Activated CD8-positive, alpha-beta T cell treated with anti-CD3 and anti-CD28 coated beads for 36 hours (primary cell): ENCODE measurements around the gene SLC9A3. TPM values are rescaled to one million over a fixed set of nuclear protein-coding genes. Genes with fewer than 3 reads are reported as not detected.

Experiments
- ATAC-seq: fragments of 200-7000 bp; cut with Tn5 transposase; one replicate; pipeline ENCODE4 v1.10.0; 2021; ENCODE audit warnings: mild to moderate bottlenecking, moderate library complexity
- CTCF ChIA-PET: fragments of 350-600 bp; sonication (Branson Sonifier 250); formaldehyde crosslinking; loops from one replicate; lab custom pipeline; 2021; ENCODE audit warnings: antibody characterized with exemption; lab: Charles Lee
- POLR2A ChIA-PET: fragments of 350-600 bp; sonication (Branson Sonifier 250); formaldehyde crosslinking; loops from one replicate; lab custom pipeline; 2021; ENCODE audit warnings: antibody characterized with exemption; lab: Charles Lee
- DNase-seq: peaks from one replicate; pipeline ENCODE4 v3.0.0-alpha.2; 2020
- H3K27ac Mint-ChIP-seq: one replicate; pipeline ENCODE4 v1.8.0; 2021; ENCODE audit warnings: mild to moderate bottlenecking, mixed read lengths
- H3K27me3 Mint-ChIP-seq: one replicate; pipeline ENCODE4 v1.8.0; 2021; ENCODE audit warnings: mixed read lengths
- H3K36me3 Mint-ChIP-seq: one replicate; pipeline ENCODE4 v1.8.0; 2021; ENCODE audit warnings: low read depth, mixed read lengths
- H3K4me1 Mint-ChIP-seq: one replicate; pipeline ENCODE4 v1.8.0; 2021; ENCODE audit warnings: low read depth, mixed read lengths
- H3K4me3 Mint-ChIP-seq: one replicate; pipeline ENCODE4 v1.8.0; 2021; ENCODE audit warnings: mild to moderate bottlenecking, moderate library complexity, mixed read lengths
- H3K9me3 Mint-ChIP-seq: one replicate; pipeline ENCODE4 v1.8.0; 2021; ENCODE audit warnings: mixed read lengths
- intact Hi-C: fragments of 100-400 bp; cut with micrococcal nuclease; formaldehyde crosslinking; loops from one replicate; pipeline ENCODE4 v1.10.0; 2022
- total RNA-seq, 2 experiments: library from RNA; stranded (reverse); gene quantifications; one replicate each; pipeline ENCODE4 v1.2.3, GENCODE V29; 2021
- TF ChIP-seq, protein P1 (sequence below): fragments of 200-600 bp; IDR thresholded peaks from one replicate; pipeline ENCODE4 v1.8.0; 2022; ENCODE audit warnings: antibody characterized with exemption, mild to moderate bottlenecking

SLC9A3 gene
- total RNA-seq, 2 experiments from 2014 or later = 3.2 to 3.3 TPM

DNA sequence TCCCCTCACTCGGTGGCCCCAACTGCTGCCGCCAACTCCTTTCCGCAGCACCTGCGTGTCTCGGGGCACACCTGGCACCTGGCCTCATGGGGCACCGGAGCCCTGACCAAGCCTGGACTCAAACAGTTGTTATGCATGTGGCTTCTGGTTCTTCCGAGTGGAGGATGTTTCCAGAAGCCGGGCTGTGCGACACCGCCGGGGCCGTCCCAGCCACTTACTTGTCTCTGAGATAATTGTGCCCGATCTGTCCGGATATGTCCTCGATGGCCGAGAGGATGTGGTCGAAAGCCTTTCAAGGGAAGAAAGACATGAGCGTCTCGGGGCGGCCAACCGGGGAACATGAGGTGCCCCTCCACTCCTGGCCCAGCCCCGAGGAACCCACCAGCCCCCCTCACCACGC is 42.9 kb downstream of the SLC9A3 start:
- ChIA-PET POLR2A (no interaction called here), CTCF (no interaction called here)
- no peak overlapping the region for H3K27ac Mint-ChIP-seq
- ATAC-seq (no peak), DNase-seq (no peak)
- H3K4me3 Mint-ChIP-seq = no peak overlapping the region
- intact Hi-C loops = no loop called here
- H3K4me1 Mint-ChIP-seq = peaks cover 7% of the 10 kb centered on the region
- TF ChIP-seq, protein P1, sequence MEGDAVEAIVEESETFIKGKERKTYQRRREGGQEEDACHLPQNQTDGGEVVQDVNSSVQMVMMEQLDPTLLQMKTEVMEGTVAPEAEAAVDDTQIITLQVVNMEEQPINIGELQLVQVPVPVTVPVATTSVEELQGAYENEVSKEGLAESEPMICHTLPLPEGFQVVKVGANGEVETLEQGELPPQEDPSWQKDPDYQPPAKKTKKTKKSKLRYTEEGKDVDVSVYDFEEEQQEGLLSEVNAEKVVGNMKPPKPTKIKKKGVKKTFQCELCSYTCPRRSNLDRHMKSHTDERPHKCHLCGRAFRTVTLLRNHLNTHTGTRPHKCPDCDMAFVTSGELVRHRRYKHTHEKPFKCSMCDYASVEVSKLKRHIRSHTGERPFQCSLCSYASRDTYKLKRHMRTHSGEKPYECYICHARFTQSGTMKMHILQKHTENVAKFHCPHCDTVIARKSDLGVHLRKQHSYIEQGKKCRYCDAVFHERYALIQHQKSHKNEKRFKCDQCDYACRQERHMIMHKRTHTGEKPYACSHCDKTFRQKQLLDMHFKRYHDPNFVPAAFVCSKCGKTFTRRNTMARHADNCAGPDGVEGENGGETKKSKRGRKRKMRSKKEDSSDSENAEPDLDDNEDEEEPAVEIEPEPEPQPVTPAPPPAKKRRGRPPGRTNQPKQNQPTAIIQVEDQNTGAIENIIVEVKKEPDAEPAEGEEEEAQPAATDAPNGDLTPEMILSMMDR = no peak
- H3K27me3 Mint-ChIP-seq = peaks cover 2% of the 10 kb centered on the region
- peaks cover 5% of the 10 kb centered on the region for H3K36me3 Mint-ChIP-seq
- no peaks in the 10 kb centered on the region for H3K9me3 Mint-ChIP-seq

DNA sequence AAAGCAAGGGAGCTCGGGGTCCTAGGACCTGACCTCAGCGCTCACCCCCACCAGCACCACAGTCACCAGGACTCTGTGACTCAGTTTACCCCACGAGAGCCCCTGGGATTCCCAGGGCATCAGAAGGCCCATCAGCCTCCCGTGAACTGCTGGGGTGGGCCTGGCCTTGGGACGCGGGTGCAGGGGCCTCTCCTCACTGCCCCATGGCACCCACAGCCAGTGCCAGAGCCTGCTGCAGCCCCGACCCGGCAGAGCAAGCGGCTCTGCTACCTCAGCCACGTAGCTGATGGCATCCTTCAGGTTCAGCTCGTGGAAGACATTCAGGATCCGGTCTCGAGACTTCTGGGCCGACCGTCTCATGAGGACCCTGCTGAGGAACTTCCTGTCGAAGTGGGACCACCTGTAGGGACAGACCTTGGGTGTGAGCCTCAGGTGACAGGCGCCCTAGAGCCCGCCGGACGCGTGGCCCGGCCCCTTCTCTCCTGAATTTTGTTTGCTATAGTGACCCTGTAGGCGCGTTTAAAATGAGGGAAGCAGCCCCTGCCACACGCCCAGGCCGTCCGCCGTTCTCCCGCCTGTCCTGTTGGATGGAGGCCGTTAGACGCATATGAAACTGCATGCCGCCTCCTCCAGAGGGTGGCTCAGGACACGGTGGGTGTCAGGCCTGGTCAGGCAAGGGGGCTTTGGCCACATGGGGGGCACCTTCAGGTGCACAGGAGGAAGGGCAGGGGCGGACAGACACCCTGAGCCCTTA is 44.5 kb downstream of the SLC9A3 start:
- DNase-seq (no peak), ATAC-seq (no peak)
- Mint-ChIP-seq H3K4me3 (no peak overlapping the region), H3K36me3 (peaks cover 8% of the 10 kb centered on the region), H3K4me1 (no peaks in the 10 kb centered on the region), H3K27me3 (peaks cover 4% of the 10 kb centered on the region), H3K9me3 (no peaks in the 10 kb centered on the region), H3K27ac (no peak overlapping the region)
- POLR2A ChIA-PET = interaction anchor here (1.0 kb wide), 1 partner anchor 24 kb away, joined by 3 read pairs; no protein-coding TSS in a partner anchor
- TF ChIP-seq, protein P1 = no peak
- intact Hi-C loops = no loop called here
- CTCF ChIA-PET = interaction anchor here (1.0 kb wide), 1 partner anchor 33 kb away, joined by 3 read pairs; no protein-coding TSS in a partner anchor

DNA sequence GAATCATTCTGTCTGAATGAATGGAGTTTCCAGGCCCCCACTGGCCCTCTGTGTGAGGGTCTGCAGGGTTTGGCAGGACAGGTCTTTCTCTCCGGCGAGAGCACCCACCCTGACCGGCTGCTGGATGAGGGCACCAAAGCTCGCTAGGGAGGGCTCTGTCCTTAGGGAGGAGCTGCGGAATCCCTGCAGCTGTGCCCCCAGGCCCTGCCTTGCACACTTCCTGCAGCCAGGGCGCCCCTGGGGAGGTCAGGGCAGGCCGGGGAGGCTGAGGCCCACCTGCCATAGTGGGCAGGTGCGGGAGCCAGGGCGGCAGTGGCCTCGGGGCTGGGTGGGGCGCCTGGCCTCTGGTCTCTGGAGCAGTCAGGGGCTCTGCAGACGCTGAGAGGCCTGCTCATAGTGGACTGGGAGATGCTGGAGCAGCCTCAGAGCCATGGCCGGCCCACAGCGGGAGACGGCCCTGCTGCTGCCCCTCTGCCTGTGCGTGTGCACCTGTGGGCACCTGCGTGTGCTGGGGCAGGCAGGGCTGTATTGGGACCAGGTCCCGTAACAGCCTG is 45.2 kb downstream of the SLC9A3 start:
- Mint-ChIP-seq H3K27me3 (peaks cover 4% of the 10 kb centered on the region), H3K4me3 (no peak overlapping the region), H3K4me1 (no peaks in the 10 kb centered on the region), H3K9me3 (no peaks in the 10 kb centered on the region), H3K36me3 (peaks cover 8% of the 10 kb centered on the region), H3K27ac (no peak overlapping the region)
- TF ChIP-seq, protein P1 = no peak
- intact Hi-C loops = no loop called here
- ATAC-seq (no peak), DNase-seq (no peak)
- POLR2A ChIA-PET = no interaction called here
- CTCF ChIA-PET = no interaction called here

DNA sequence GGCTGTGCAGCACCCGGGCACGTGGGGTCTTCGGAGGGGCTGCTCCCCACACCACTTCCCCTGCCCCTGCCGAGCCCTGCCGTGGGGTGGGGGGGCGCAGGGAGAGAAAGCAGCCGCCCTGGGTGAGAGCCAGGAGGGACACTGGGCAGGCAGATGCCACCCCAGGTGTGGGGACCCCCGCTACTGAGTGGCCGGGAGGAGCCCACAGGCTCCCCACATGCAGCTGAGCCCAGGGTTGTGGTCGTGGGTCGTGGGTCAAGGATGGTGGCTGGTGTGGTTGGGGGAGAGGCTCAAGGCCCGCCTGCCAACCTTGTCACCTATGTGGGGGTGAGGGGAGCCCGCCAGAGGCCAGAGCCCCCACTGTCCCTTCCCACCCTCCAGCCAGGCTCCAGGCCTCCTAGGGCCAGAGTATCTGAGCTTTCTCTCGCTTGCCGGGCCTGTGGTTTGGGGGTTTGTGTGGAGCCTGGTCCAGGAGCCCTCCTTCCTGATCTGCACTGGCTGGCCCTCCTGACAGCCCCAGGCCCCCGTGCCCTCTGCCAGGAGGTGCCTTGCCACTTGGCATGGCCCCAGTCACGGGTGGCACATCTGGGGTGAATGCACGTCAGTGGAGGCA is 45.8 kb downstream of the SLC9A3 start:
- ATAC-seq = no peak
- intact Hi-C loops = no loop called here
- no peak for DNase-seq
- Mint-ChIP-seq H3K9me3 (no peaks in the 10 kb centered on the region), H3K27ac (no peak overlapping the region), H3K27me3 (peaks cover 4% of the 10 kb centered on the region), H3K36me3 (peaks cover 8% of the 10 kb centered on the region), H3K4me1 (no peaks in the 10 kb centered on the region), H3K4me3 (no peak overlapping the region)
- CTCF ChIA-PET = no interaction called here
- TF ChIP-seq, protein P1 = no peak
- POLR2A ChIA-PET = interaction anchor here (1.3 kb wide), 1 partner anchor 134 kb away, joined by 3 read pairs; no protein-coding TSS in a partner anchor

DNA sequence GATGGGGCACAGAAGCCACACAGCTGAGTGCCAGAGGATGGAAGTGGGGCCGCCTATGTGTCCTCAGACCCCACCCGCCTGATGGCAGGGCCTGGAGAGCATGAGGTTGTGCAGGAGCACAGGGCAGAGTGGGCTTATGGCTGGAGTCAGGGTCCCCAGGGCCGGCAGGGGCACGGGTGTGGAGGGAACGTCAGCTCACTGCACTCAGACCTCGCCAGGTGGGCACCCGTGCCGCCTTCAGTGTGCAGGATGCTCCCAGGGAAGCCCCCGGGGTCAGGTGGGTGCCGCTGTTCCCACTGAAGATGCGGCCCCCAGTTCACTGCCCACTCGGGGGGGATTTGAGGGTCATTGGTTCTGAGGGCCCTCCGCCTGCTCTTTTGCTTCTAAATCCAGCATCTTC is 46.4 kb downstream of the SLC9A3 start:
- intact Hi-C loops = no loop called here
- Mint-ChIP-seq H3K36me3 (peaks cover 8% of the 10 kb centered on the region), H3K4me3 (no peak overlapping the region), H3K27me3 (peaks cover 4% of the 10 kb centered on the region), H3K27ac (no peak overlapping the region), H3K4me1 (no peaks in the 10 kb centered on the region), H3K9me3 (no peaks in the 10 kb centered on the region)
- DNase-seq (no peak), ATAC-seq (no peak)
- TF ChIP-seq, protein P1 = no peak
- ChIA-PET CTCF (no interaction called here), POLR2A (interaction anchor here (1.3 kb wide), 1 partner anchor 135 kb away, joined by 3 read pairs; no protein-coding TSS in a partner anchor)
